ENCODE results near the gene TMC1.

DNA sequence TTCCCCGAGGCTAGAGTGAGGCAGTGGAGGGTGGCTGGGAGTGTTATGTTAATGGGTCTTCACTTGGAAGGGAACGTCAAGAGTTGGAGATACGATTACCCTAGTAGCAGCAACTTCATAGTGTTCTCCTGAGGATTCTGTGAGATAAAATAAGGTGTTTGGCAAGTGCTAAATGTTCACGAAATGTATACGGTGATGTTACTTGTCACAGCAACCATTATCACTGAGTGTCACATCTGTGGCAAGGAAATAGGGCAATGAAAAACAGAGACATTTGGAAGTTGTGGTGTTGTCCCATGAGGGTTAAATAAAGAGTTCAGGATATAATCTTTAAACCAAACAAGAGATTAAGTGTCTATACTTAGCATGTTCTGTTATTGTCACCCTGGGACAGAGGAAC, 248.1 kb downstream of the TMC1 start:
- TF ChIP-seq ZFP30 (CRISPR knock-in tag; IDR thresholded peaks at IDR 0.05) (no peak), ZNF8 (CRISPR knock-in tag; IDR thresholded peaks at IDR 0.05) (no peak), RARB (CRISPR knock-in tag; IDR thresholded peaks at IDR 0.05) (no peak), CSDC2 (CRISPR knock-in tag; IDR thresholded peaks at IDR 0.05) (no peak)
- TF ChIP-seq, protein P1, sequence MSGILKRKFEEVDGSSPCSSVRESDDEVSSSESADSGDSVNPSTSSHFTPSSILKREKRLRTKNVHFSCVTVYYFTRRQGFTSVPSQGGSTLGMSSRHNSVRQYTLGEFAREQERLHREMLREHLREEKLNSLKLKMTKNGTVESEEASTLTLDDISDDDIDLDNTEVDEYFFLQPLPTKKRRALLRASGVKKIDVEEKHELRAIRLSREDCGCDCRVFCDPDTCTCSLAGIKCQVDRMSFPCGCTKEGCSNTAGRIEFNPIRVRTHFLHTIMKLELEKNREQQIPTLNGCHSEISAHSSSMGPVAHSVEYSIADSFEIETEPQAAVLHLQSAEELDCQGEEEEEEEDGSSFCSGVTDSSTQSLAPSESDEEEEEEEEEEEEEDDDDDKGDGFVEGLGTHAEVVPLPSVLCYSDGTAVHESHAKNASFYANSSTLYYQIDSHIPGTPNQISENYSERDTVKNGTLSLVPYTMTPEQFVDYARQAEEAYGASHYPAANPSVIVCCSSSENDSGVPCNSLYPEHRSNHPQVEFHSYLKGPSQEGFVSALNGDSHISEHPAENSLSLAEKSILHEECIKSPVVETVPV (CRISPR knock-in tag; IDR thresholded peaks at IDR 0.05), result no peak
- TF ChIP-seq, protein P2, sequence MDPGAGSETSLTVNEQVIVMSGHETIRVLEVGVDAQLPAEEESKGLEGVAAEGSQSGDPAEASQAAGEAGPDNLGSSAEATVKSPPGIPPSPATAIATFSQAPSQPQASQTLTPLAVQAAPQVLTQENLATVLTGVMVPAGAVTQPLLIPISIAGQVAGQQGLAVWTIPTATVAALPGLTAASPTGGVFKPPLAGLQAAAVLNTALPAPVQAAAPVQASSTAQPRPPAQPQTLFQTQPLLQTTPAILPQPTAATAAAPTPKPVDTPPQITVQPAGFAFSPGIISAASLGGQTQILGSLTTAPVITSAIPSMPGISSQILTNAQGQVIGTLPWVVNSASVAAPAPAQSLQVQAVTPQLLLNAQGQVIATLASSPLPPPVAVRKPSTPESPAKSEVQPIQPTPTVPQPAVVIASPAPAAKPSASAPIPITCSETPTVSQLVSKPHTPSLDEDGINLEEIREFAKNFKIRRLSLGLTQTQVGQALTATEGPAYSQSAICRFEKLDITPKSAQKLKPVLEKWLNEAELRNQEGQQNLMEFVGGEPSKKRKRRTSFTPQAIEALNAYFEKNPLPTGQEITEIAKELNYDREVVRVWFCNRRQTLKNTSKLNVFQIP (CRISPR knock-in tag; IDR thresholded peaks at IDR 0.05; ENCODE audit: borderline replicate concordance, low read depth), result no peak

Data from SK-N-SH treated with all-trans-retinoic acid at 6 μM for 48 hours (cell line).